ENCODE data around the gene MYO15B.

Gene MYO15B

DNA sequence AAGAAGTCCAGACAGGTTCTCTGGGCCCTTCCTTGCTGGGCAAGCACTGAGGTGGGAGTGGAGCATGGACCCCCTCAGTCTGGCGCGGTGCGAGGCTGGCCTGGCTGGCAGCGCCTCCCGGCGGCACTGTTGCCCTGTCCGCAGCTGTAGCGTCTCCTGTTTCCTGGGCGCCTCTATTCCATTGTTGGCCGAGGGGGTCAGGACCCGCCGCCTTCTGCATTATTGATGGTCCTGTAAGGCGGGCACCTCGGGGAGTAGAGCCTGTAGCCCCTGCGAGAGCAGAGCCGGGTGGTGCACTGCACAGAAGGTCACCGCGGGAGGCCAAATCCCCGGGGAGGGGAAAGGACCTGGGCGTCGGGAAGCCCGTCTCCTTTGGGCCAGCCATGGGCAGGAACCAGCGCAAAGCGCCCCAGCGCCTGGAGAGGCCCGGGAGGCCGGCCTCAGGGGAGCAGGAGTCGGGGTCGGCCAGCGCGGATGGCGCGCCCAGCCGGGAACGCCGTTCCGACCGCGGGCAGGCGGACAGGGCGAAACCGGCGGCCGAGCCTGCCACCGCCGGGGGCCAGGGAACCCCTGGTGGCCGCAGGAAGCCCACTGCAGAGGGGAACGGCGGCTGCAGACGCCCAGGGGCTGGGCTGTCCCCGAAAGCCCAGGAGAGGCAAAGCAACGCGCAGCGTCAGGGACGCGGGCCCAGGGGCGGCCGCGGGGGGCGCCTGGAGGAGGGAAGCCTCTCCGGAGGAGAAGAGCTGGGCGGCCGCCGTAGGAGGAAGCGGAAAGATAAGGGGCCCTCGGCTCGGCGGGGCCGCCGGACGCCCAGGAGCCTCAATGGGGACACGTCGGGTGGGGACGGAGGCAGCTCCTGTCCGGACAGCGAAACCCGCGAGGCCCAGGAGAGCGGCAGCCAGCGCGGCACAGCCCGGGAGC, at the start of gene MYO15B:
TSS of gene MYO15B (plus strand) at position 126 of the 921 bp plus-strand sequence. CDS start at position 384, 258 bp downstream.
- in situ Hi-C loops (cut with HindIII; ENCODE audit: low sequenced_read_pairs): no loop called here

- in situ Hi-C loops (cut with HindIII; ENCODE audit: low sequenced_read_pairs): no loop called here
These were observed 47.5 kb upstream of the MYO15B start for GRCh38 chr17:75539967-75540729.

DNA sequence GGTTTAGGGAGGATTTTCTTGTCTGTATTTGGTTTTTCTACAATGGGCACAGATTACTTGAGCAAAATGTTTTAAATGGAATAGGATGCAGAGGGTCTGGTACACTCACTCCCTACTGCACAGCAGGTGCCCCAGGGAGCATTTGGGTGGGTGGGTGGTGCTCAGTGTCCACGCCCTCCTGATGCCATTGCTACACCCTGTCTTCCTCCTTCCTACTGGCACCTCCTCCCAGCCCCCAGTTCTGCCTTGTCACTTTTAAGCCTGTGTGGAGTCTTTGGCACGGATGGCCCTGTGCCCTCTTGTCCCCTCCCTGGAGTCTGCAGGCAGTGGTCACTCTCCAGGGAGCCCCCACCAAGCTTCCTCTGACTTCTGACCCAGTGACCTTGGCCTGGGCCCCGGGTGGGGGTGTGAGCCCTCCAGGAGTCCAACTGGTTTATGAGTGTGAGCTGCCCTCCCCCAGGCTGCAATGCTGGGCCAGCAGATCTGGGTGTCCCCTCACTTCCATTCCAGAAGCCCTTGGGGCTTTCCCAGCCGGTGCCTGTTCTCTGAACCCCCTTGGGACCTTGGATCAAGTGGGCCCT, 46.6 kb upstream of the MYO15B start:
- in situ Hi-C loops (cut with HindIII; ENCODE audit: low sequenced_read_pairs): no loop called here

DNA sequence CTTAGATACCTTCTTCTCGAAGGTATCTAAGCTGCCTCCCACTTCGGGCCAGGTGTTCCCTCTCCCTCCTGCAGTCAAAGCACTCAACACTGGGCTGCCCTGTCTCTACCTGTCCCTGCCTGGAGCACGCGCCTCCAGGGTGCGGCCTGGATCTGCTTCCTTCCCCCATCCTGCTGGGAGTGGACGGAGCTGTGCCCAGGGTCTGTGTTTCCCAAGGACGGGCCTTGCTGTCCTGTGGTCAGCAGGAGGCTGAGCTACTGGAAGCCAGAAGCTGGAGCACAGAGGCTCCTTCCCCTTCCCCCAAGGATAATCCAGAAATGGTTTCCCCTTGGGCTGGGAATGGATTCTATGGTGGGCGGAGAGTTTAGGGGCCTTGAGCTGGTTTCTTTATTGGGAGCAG, 45.4 kb upstream of the MYO15B start:
- in situ Hi-C loops (cut with HindIII; ENCODE audit: low sequenced_read_pairs): no loop called here

DNA sequence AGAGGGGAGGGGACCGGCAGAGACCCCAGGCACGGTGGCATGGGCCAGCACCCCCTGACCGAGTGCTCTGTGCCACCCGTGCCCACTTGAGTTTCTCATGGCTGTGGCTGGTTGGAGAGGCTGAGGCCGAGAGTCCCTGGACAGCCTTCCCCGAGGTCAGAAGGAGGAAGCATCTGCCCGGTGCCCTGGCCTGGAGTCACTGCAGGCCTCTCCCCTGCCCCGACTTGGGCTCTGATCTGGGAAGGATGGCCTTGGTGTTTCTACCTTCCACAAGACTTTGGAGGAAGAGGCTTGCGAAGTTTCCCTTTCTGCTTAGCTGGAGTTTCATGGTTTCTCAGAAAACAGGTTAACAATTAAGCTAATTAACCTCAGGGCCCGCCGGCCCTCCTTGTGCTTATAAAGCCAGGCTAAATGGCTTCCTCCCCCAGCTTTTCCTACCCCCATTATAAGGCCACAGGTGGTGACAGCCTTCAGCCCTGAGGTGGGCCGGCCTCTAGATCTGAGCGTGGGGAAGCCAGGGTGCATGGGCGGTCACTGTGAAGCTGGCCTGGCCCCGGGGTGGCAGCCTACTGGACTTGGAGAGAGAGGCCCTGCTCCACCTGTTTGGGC, 44.8 kb upstream of the MYO15B start:
- in situ Hi-C loops (cut with HindIII; ENCODE audit: low sequenced_read_pairs): no loop called here

GRCh38 chr17:75544250-75544649, 43.4 kb upstream of the MYO15B start:
- in situ Hi-C loops (cut with HindIII; ENCODE audit: low sequenced_read_pairs): no loop called here

DNA sequence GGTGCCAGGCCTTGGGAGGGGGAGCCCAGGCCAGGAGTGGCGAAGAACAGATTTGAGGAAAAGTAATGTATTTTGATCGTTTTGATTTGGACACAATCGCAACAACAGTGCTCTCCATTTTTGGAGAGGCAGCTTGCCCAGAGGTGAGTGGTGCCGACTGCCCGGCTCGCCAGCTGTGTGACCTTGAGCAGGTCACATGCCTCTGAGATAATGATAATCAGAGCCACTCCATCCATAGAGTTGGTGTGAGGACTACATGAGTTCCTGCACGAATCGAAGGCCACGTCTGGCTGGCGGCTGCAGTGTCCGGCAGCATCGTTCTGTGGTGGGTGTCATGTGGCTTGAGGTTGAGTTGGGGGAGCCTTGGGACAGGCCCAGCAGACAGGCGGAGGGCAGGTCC, 41.4 kb upstream of the MYO15B start:
- in situ Hi-C loops (cut with HindIII; ENCODE audit: low sequenced_read_pairs): no loop called here

- in situ Hi-C loops (cut with HindIII; ENCODE audit: low sequenced_read_pairs): no loop called here
These were observed 40.5 kb upstream of the MYO15B start for GRCh38 chr17:75547091-75547490.

- in situ Hi-C loops (cut with HindIII; ENCODE audit: low sequenced_read_pairs): no loop called here
These were observed 38.8 kb upstream of the MYO15B start for GRCh38 chr17:75548813-75549212.

DNA sequence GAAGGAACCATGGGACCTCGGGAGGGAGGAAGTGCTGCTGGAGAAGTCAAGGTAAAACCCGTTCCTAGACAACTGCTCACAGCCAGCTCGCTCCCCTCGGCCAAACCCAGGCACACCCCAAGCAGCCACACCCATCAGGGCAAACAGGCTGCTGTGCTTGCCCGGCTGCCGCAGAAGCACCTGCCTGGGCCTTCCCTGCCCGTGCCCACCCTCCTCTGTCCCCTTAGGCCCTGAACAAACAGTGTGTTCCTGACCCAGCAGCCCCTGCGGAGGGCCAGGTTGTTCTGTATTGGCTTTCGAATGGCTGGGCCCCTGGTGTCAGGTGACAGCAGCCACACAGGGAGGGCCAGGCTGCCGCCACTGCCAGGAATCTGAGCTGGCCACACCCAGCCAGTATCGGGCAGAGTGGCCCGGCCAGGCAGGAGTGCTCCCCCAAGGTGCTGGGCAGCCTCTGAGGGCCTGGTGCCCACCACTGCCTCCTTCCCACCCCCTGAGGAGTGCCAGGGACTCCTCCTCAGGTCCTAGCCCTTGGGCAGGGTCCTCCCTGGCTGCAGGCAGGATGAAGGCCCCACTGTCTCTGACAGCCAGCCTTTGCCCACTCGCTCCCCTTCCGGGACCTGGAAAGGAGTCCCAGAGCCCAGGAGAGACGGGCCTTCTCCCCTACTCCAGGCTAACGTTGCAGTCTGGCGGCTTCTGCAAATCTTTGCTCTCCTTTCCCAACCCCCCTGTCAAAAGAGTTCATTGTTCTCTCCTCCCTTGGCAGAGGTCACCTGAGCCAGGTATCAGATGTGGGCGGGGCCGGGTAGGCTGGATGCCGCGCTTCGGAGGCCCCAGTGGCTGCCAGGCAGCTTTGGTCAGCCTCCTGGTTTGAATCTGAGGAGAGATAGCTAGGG, 38.1 kb upstream of the MYO15B start:
- in situ Hi-C loops (cut with HindIII; ENCODE audit: low sequenced_read_pairs): no loop called here

DNA sequence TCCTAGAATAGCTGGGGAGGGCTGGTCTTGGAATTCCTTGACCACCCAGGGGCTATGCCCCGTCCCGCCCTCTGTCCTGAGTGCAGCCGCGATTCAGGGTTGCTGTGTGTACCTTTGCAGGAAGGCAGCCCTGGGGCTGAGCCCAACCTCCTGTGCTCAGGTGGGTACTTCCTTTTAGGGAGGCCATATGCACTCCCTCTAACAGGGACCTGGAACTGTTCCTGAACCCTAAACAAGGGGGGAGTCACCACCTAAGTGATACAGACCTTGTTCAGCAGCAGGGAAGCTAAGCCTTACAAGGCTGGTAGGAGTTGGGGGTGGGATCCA, 37.5 kb upstream of the MYO15B start:
- in situ Hi-C loops (cut with HindIII; ENCODE audit: low sequenced_read_pairs): no loop called here

DNA sequence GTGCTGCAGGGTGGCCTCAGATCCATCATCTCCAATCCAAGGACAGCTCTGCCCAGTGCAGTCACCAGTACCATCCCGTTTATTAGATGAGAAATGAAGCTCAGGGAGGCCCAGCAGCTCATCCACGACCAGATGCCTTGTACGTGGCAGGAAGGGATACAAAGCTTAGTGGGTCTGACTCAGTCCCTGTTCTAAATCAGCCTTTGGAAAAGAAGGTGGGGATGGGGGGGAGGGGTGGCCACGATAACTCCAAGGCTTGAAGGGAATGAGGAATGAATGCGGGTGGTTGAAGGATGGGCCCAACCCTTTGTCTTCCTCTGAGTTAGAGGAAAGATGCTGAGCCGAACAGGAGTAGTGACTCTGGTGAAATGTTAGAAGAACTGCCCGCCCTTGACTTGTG, 36.3 kb upstream of the MYO15B start:
- in situ Hi-C loops (cut with HindIII; ENCODE audit: low sequenced_read_pairs): no loop called here

DNA sequence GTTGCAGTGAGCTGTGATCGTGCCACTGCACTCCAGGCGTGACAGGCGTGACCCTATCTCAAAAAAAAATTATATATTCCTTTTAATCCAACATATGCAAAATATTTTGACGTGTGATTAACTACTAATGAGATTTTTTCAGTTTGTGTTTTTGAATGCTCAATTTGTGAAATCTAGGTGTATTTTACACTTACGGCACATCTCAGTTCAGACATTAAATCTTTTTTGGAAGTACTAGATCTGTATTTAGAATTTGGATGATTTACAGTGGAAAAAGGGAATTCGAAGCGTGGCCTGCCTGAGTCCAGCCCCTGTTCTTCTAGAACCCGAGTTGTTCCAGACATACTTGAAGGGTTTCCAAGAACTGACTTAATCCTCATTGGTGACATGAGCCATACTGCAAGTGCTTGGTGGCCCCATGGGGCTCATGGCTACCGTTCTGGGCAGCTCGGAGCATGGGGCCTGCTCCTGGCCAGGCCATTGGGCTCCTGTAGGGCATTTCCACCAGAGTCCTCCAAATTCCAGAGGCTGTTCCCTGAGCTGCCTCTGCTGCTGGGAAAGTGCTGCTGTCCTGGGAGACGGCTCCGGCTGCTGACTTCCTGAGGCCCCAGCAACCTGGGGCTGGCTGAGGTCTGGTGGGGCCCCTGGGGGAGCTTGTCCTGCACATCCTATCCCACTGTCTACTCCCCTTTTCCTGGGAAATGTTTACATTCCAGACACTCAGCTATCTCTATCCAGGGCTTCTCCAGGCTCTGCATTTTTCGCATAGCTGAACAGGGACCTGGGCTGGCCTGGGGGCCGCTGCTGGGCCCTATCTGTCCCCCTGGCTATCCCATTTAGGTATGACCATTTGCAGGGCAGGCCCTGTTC, 34.9 kb upstream of the MYO15B start:
- in situ Hi-C loops (cut with HindIII; ENCODE audit: low sequenced_read_pairs): no loop called here

DNA sequence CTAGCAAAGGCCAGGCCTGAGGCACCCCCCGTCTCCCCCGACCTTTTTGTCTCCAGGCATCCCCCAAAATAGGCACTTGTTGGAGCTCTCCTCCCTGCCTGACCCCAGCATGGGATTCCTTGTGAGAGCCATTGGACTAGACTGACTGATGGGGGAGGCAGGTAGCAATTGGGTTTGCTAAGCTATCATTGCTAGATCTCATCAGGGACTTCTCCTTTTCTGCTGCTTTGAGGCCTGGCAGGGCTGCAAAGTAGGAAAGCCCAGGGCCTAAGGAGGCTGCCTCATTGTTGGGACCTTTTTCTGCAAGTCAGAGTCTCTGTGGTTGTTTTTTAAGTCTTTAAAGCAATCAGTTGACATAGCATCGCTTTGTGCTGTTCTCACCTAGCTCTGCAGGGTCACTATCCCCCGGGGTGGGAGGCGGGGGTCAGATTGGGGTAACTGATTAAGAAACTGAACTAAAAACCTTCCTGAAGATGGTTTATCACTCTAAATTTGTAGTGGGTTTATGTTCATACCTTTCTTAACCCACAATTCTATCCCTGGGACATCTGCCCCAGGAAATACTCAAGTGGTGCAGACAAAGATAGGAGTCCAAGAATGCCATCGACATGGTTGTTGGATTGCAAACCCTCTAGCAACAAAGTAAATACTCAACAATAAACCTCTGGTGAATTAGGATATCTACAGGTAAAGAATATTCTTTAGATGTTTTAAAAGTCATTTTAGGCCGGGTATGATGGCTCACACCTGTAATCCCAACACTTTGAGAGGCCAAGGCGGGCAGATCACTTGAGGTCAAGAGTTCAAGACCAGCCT, 34.1 kb upstream of the MYO15B start:
- in situ Hi-C loops (cut with HindIII; ENCODE audit: low sequenced_read_pairs): no loop called here

DNA sequence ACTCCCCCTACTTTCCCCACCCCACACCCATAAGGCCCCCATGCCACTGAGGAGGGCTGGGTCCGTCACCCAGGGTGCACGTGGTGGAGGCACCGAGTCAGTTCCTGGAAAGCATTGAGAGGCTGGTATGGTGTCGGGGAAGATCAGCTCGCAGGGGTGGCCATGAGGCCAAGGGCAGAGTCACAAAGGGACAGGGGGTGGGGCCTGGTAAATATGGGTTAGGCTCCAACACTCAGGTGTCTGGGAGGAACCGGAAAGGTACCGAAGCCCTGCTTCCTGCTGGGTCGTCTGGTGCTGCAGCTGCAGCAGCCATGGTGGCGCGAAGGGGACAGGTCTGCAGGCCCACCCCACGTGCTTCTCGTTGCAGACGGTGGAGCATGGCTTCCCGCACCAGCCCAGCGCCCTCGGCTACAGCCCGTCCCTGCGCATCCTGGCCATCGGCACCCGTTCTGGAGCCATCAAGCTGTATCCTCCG, 31.9 kb upstream of the MYO15B start:
- in situ Hi-C loops (cut with HindIII; ENCODE audit: low sequenced_read_pairs): no loop called here

DNA sequence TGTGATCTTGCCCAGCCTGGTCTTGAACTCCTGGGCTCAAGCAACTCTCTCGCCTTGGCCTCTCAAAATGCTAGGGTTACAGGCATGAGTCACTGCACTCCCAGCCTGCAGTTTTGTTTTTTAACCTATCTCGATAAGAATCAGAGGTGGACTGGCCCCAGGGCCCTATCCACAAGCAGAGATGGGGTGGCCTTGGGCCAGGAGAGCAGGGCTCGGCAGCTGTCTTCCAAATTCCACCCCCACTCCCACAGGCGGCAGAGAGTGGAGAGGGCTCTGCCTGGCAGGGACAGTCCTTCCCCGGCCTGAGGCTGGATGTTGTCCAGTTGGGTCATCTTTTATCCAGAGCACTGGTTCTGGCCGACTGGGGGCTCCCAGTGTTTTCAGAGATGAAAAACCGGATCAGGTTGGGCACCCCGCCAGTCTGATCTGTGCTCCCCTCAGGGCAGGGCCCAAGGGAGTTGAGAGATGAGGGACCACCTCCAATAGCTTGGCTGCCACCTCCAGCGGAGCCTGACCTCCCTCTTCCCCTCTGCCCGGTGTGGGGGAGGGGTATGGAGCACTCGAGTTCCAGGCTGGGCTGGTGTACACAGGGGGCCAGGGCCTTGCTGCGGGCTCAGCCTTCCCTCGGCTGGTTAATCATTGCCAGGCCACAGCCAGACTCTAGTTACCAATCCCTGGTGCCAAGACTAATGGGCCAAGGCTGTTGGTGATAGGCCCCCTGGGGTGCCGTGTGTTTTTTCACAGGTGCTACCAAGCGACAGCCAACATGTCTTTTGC, 30.3 kb upstream of the MYO15B start:
- in situ Hi-C loops (cut with HindIII; ENCODE audit: low sequenced_read_pairs): no loop called here

DNA sequence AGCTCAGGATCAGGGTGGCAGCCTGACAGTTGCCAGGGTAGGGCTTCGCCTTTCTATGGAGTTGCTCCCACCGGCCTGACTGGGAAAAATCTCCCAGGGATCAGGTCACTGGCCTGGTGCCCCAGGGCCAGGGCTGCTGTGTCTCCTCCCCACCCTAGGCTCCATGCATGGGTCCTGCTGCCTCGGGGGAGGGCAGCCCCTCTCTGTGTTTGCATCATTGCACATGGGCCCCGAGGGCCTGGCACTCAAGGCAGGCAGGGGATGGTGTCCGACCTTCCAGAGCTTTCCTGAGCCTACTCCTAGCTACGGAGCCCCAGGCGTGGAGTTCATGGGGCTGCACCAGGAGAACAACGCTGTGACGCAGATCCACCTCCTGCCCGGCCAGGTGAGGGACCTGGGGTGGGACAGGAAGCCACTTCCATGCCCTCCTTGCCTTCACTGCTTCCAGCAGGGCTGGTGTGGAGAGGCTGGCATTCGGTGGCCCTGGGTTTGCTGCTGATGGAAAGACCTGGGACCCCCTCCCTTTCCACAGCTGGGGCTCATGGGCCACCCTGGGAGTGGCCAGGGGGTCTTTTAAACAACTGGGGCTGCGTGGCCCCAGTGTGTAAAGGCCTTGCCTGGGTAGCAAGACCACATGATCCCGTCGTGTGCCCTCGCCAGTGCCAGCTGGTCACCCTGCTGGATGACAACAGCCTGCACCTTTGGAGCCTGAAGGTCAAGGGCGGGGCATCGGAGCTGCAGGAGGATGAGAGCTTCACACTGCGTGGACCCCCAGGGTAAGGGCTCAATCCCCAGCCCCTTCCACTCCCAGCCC, 29.5 kb upstream of the MYO15B start:
- in situ Hi-C loops (cut with HindIII; ENCODE audit: low sequenced_read_pairs): no loop called here
